GM12878 (cell line): ENCODE measurements around the gene ADRA2C. TPM values are rescaled to one million over a fixed set of nuclear protein-coding genes. Genes with fewer than 3 reads are reported as not detected.

ENCODE experiments used
- ATAC-seq: fragments of 200-7000 bp; cut with Tn5 transposase; 3 replicates; pipeline ENCODE4 v1.9.1; 2020; ENCODE audit warnings: mild to moderate bottlenecking, moderate library complexity
- BruUV-seq: library from RNA; stranded (reverse); fragments of 400-500 nt; replicated peaks from 2 replicates; lab custom pipeline; 2021; lab: Mats Ljungman, UMichigan
- CTCF ChIA-PET: fragments of 300-600 bp; sonication (Branson Sonifier 250); formaldehyde crosslinking; extraction: SDS; loops from one replicate; lab custom pipeline; 2021; ENCODE audit warnings: inconsistent platforms; lab: Yijun Ruan, JAX
- POLR2A ChIA-PET: fragments of 350-600 bp; formaldehyde crosslinking; extraction: SDS; loops from one replicate; lab custom pipeline; 2021; ENCODE audit warnings: inconsistent platforms; lab: Charles Lee
- RAD21 ChIA-PET: fragments of 300-600 bp; sonication (Branson Sonifier 250); formaldehyde crosslinking; loops from one replicate; lab custom pipeline; 2023; ENCODE audit warnings: antibody characterized with exemption; ENCODE audit not compliant: unreplicated experiment; lab: Charles Lee
- SMC1A ChIA-PET: fragments of 300-600 bp; sonication (Branson Sonifier 250); formaldehyde crosslinking; loops from one replicate; lab custom pipeline; 2023; ENCODE audit not compliant: unreplicated experiment, uncharacterized antibody; lab: Charles Lee
- DNase-seq: peaks from one replicate; pipeline ENCODE4 v3.0.0-alpha.2; 2011; ENCODE audit warnings: low read depth, low spot score
- FAIRE-seq: peaks from 3 replicates; lab custom pipeline; 2011; peaks lifted over from hg19 to GRCh38; lab: Jason Lieb, UNC
- H2AFZ ChIP-seq: 2 replicates; pipeline ENCODE4 v1.6.0; 2011; ENCODE audit warnings: low read depth, low read length, control low read depth; ENCODE audit not compliant: control insufficient read depth
- H3K27ac ChIP-seq: 2 replicates; pipeline ENCODE4 v1.5.1; 2011; ENCODE audit warnings: control low read depth; ENCODE audit not compliant: control insufficient read depth, insufficient read depth
- H3K27me3 ChIP-seq, 2 experiments: replicated peaks in 1 of 2; 2 replicates each; pipeline versions ENCODE4 v1.6.0 to v1.6.1; 2011; ENCODE audit warnings: low read length in 1 of 2; ENCODE audit not compliant: control insufficient read depth in 2 of 2, insufficient read depth in 2 of 2
- H3K36me3 ChIP-seq, 2 experiments: 2 replicates each; pipeline ENCODE4 v1.5.1; 2011; ENCODE audit warnings: low read length in 1 of 2; ENCODE audit not compliant: control insufficient read depth in 2 of 2, insufficient read depth in 2 of 2
- H3K4me1 ChIP-seq: 2 replicates; pipeline ENCODE4 v1.6.1; 2011; ENCODE audit warnings: mild to moderate bottlenecking, low read length, moderate library complexity, mixed read lengths; ENCODE audit not compliant: control insufficient read depth, insufficient read depth
- H3K4me2 ChIP-seq: 2 replicates; pipeline ENCODE4 v1.6.0; 2011; ENCODE audit warnings: control low read depth; ENCODE audit not compliant: control insufficient read depth, insufficient read depth
- H3K4me3 ChIP-seq: fragments of 200-600 bp; sonication (generic); 2 replicates; pipeline ENCODE4 v1.5.1; 2016
- H3K79me2 ChIP-seq: 2 replicates; pipeline ENCODE4 v1.6.0; 2011; ENCODE audit warnings: low read length; ENCODE audit not compliant: control insufficient read depth, insufficient read depth
- H3K9ac ChIP-seq: 2 replicates; pipeline ENCODE4 v1.8.0; 2011; ENCODE audit warnings: low read length, control low read depth, mixed read lengths; ENCODE audit not compliant: control insufficient read depth, insufficient read depth
- H3K9me3 ChIP-seq: replicated peaks from 3 replicates; pipeline ENCODE4 v1.5.1; 2011; ENCODE audit warnings: mild to moderate bottlenecking, low read length; ENCODE audit not compliant: control insufficient read depth, insufficient read depth
- H4K20me1 ChIP-seq: 2 replicates; pipeline ENCODE4 v1.6.0; 2011; ENCODE audit not compliant: control insufficient read depth, insufficient read depth
- CBX3 ChIP-seq: fragments of 200-600 bp; sonication (generic); IDR thresholded peaks from 2 replicates; pipeline ENCODE4 v1.6.1; 2016; ENCODE audit warnings: low read depth, borderline replicate concordance
- CHD4 ChIP-seq: fragments of 200-600 bp; sonication (generic); IDR thresholded peaks from 2 replicates; pipeline ENCODE4 v1.6.1; 2016; ENCODE audit warnings: mild to moderate bottlenecking
- EP300 ChIP-seq, 2 experiments: fragments of 150-350 bp in 1 of 2; IDR thresholded peaks; 2 replicates each; pipeline ENCODE4 v1.6.1; 2011 to 2012; ENCODE audit warnings: low read depth in 2 of 2, low read length in 2 of 2, borderline replicate concordance in 1 of 2, improper control_type of control experiment in 1 of 2, inconsistent platforms in 1 of 2; ENCODE audit not compliant: control insufficient read depth in 1 of 2
- HDAC6 ChIP-seq: fragments of 200-600 bp; sonication (generic); IDR thresholded peaks from one replicate; pipeline ENCODE4 v1.8.0; 2017; ENCODE audit warnings: antibody characterized with exemption; ENCODE audit not compliant: unreplicated experiment
- KLF5 ChIP-seq: fragments of 450-650 bp; IDR thresholded peaks from 2 replicates; pipeline ENCODE4 v1.6.1; 2014; ENCODE audit warnings: mild to moderate bottlenecking; ENCODE audit not compliant: partially characterized antibody
- MYB ChIP-seq: fragments of 150-350 bp; IDR thresholded peaks from 2 replicates; pipeline ENCODE4 v1.6.1; 2014; ENCODE audit warnings: mild to moderate bottlenecking, low read depth, low read length, borderline replicate concordance
- NKRF ChIP-seq: fragments of 450-650 bp; conservative IDR thresholded peaks from 2 replicates; pipeline ENCODE4 v1.6.1; 2017; ENCODE audit warnings: mild to moderate bottlenecking, moderate library complexity
- ZNF592 ChIP-seq: fragments of 450-650 bp; IDR thresholded peaks from 2 replicates; pipeline ENCODE4 v1.6.1; 2017; ENCODE audit warnings: mild to moderate bottlenecking, moderate library complexity
- WGBS: methylation state at CpG from one replicate; pipeline ENCODE4 v1.1.6; 2016; ENCODE audit warnings: low lambda C conversion rate; ENCODE audit not compliant: insufficient replicate concordance, insufficient coverage; ENCODE audit errors: missing lambda C conversion rate; 5-methylcytosine and 5-hydroxymethylcytosine counted together
- in situ Hi-C: fragments of 300-500 bp; cut with MboI; formaldehyde crosslinking; loops from 9 replicates; pipeline ENCODE4 v1.14.3; 2018; ENCODE audit warnings: mixed read lengths
- intact Hi-C: fragments of 100-400 bp; cut with micrococcal nuclease; formaldehyde crosslinking; loops from one replicate; pipeline ENCODE4 v1.14.2; 2022; ENCODE audit not compliant: unreplicated experiment
- polyA plus RNA-seq, 11 experiments: library from polyadenylated mRNA; depleted of rRNA in 4 of 11; unstranded in 6 of 11; stranded (reverse) in 5 of 11; fragments of >200 nt; fragmentation: Nextera tagmentation in 4 of 11; fragmentation: Illumina TruSeq in 1 of 11; extraction: Ambion mirVana in 4 of 11; extraction: Trizol in 1 of 11; gene quantifications; 1 replicate in 1 of 11; 2 replicates in 10 of 11; pipeline versions ENCODE4 v1.2.1 to v1.2.3, GENCODE V29; 2011 to 2016; ENCODE audit warnings: inconsistent platforms in 2 of 11, missing spikeins in 2 of 11, low read depth in 1 of 11
- total RNA-seq, 4 experiments: library from RNA; depleted of rRNA in 3 of 4; stranded (reverse); fragments of >200 nt in 3 of 4; fragmentation: Illumina TruSeq in 1 of 4; extraction: Trizol in 1 of 4; gene quantifications; 2 replicates each; pipeline versions ENCODE4 v1.2.1 to v1.2.3, GENCODE V29; 2013 to 2021
- TF ChIP-seq, protein P1 (sequence below): fragments of 450-650 bp; IDR thresholded peaks from 2 replicates; pipeline ENCODE4 v1.6.1; 2016; ENCODE audit warnings: mild to moderate bottlenecking

Gene ADRA2C
- total and polyA plus RNA-seq, 10 of the 15 experiments (the other 5 are each of a cell fraction or from before 2014, with no cell fraction given) = 0.15 TPM; not detected in 9

GRCh38 chr4:3786196-3786869 is 20.1 kb downstream of the ADRA2C start:
- ATAC-seq = no peak
- Histone ChIP-seq H4K20me1 (no peaks in the 10 kb centered on the region), H3K9me3 (no peaks in the 10 kb centered on the region)
- RAD21 ChIA-PET = no interaction called here
- no peak for FAIRE-seq
- TF ChIP-seq NKRF = no peak
- TF ChIP-seq, protein P1, sequence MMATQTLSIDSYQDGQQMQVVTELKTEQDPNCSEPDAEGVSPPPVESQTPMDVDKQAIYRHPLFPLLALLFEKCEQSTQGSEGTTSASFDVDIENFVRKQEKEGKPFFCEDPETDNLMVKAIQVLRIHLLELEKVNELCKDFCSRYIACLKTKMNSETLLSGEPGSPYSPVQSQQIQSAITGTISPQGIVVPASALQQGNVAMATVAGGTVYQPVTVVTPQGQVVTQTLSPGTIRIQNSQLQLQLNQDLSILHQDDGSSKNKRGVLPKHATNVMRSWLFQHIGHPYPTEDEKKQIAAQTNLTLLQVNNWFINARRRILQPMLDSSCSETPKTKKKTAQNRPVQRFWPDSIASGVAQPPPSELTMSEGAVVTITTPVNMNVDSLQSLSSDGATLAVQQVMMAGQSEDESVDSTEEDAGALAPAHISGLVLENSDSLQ = no peak
- no peak for TF ChIP-seq KLF5
- no peak for TF ChIP-seq ZNF592
- no peak for TF ChIP-seq MYB
- TF ChIP-seq CHD4 = no peak
- TF ChIP-seq HDAC6 = no peak
- TF ChIP-seq EP300 (IDR thresholded peaks at IDR 0.05; ENCODE audit: borderline replicate concordance in 1 of 2, control insufficient read depth in 1 of 2, low read depth in 2 of 2, low read length in 2 of 2) = no peak
- no peak for TF ChIP-seq CBX3
- TF ChIP-seq, all 136 proteins: peak for 0
- DNase-seq = no peak
- in situ Hi-C loops (no loop called here), intact Hi-C loops (no loop called here)
- no peaks in the 10 kb centered on the region for H3K79me2 ChIP-seq
- BruUV-seq = no TSS peak
- H3K4me3 ChIP-seq = no peak overlapping the region
- H3K4me2 ChIP-seq = no peak overlapping the region
- no peaks in the 10 kb centered on the region for H3K36me3 ChIP-seq
- POLR2A ChIA-PET = no interaction called here
- no peak overlapping the region for H3K9ac ChIP-seq
- SMC1A ChIA-PET = no interaction called here
- WGBS = 37% methylated on average over 13 of the region's 13 CpGs
- CTCF ChIA-PET = no interaction called here
- H3K4me1 ChIP-seq = no peaks in the 10 kb centered on the region
- no peak overlapping the region for H2AFZ ChIP-seq
- no peak overlapping the region for H3K27ac ChIP-seq
- no peaks in the 10 kb centered on the region for H3K27me3 ChIP-seq
